ENCODE results near the gene TNFRSF9.

Gene TNFRSF9

DNA sequence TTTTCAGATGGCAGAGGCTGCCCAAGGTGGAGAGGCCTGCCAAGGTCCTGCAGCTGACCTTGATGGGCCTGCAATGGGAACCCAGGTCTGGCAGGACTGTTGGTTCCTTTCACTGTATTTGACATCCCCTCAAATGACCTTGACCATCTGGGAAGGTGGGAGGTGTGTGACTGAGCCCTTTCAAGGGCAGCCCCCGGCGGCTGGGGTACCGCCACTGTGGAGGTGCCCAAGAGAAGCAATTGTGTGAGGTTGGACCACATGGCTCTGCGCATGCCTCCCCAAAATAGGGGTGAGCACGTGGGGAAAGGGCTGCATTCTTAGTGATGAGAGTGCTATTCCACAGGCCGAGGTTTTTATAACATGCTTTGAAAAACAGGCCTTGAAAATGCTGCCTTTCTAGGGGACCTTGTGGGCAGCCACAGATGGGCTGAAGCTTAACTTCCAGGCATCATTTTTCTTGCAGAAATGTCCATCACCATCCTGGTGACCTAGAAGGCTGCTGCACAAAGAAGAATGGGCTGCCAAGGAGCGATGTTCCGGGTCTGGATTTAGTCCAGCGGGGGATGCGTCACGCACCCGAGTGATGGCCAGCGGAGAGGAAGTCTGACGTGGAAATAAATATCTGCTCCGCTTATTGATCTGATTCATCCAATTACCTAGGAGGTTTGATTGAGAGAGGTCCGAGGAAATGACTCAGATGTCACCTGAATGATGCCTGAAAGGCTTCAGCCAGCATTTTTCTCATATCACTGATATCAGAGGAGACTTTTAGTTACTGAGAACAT lies 71.3 kb downstream of the TNFRSF9 start:
- no peak for DNase-seq

DNA sequence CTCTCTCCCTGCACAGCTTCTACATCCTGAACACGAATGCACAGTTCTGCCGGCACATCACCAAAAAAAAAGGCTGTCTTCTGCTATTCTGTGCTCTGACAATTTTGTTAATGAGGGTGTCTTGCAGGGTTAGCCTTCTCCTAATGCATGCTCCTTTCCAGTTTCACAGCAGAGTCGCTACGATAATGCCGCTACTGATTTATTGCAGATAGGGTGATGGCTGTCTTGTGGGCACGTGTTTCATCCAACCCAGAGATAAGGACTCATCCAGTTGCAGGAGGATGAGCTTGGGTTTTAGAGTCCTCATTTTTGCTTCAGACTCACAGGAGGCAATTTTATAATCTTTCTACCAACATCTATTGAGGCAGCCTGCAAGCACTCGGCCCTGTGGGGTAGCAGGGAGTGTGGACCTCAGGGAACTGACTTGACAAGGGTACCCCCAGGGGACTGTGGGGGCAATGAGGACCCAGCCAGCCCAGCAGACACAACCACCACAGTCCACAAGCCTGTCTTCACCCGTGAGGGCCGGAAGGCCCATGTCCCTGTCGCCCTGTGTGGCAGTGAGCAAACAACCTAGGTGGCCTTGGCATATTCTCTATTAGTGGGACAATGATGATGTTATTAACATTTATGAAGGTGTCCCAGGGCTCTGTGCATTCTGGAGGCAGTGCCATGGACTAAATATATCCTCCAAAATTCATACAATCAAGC lies 72.4 kb downstream of the TNFRSF9 start:
- DNase-seq, result no peak

DNA sequence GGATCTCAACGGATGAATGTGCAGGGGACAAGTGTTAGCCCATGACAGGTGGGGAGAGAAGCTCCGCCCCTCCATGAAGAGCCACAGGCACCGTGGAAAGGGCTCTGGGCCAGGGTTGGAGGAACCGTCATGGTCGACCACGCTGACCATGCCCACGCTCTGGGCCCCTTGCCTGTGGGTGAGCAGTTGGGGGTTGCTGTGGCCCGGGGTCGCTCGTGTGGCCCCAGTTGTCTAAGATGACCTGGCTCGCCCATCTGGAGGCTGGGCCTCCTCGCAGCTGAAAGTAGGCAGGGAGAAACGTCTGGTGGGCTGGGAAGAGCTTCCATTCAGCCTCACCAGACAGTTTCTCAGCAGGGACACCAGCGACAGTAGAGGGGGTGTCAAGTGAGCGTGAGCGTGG lies 74.7 kb downstream of the TNFRSF9 start:
- no peak for DNase-seq

Measured in NCI-H187 treated with DMSO at 0.1 percent for 48 hours (cell line).